22Rv1 (cell line): ENCODE data around the gene TRPM3.
A peak's percentile ranks its signal among the peaks of the same experiment; 100 is the strongest.

Source experiments
- H3K27ac ChIP-seq: fragments of 450-650 bp; 2 replicates; pipeline ENCODE4 v1.5.1; 2017
- CTCF ChIP-seq: fragments of 450-650 bp; IDR thresholded peaks from 2 replicates; pipeline ENCODE4 v1.5.1; 2017; ENCODE audit warnings: mild to moderate bottlenecking
- ZFX ChIP-seq: fragments of 450-650 bp; IDR thresholded peaks from 2 replicates; pipeline ENCODE4 v1.6.1; 2017; ENCODE audit warnings: antibody characterized with exemption, borderline replicate concordance

The TRPM3 gene

GRCh38 chr9:70609542-70610286, 511.7 kb downstream of the TRPM3 start:
- TF ChIP-seq CTCF (no peak), ZFX (no peak)
- H3K27ac ChIP-seq = no peak overlapping the region

DNA sequence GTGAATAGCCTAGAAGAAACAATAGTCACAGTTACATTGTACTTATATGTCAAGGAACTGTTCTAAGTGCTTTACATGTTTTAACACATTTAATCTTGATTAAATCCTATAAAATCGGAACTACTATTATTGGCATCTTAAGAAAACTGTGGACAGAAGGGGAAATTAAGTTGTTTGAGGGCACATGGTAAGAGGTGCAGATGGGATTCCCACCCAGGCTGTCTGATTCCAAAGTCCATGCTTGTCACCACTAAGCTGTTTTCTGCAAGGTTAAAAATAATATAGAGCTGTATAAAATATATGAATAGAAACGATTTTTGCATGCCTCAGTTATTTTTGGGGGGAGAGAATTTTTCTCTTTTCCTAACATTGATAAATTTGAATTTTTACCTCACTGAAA, 512.4 kb downstream of the TRPM3 start:
- no peak for TF ChIP-seq CTCF
- no peak for TF ChIP-seq ZFX
- no peak overlapping the region for H3K27ac ChIP-seq

DNA sequence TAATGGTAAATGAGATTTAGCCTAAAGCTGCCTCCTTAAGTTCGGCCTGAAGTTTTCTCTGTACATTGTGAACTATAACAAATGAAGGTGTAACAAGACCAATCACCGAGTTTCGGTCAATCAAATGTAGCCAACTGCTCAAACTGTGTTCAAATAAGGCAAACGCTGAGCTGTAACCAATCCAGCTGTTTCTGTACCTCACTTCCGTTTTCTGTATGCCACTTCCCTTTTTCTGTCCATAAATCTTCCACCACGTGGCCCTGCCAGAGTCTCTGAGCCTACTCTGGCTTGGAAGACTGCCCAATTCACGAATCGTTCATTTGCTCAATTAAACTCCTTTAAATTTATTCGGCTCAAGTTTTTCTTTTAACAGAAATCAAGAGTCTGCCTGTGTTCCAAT, 513.5 kb downstream of the TRPM3 start:
- H3K27ac ChIP-seq = no peak overlapping the region
- TF ChIP-seq CTCF = no peak
- TF ChIP-seq ZFX = no peak

GRCh38 chr9:70607329-70607728, 514.1 kb downstream of the TRPM3 start:
- H3K27ac ChIP-seq = no peak overlapping the region
- TF ChIP-seq CTCF = no peak
- TF ChIP-seq ZFX = no peak

DNA sequence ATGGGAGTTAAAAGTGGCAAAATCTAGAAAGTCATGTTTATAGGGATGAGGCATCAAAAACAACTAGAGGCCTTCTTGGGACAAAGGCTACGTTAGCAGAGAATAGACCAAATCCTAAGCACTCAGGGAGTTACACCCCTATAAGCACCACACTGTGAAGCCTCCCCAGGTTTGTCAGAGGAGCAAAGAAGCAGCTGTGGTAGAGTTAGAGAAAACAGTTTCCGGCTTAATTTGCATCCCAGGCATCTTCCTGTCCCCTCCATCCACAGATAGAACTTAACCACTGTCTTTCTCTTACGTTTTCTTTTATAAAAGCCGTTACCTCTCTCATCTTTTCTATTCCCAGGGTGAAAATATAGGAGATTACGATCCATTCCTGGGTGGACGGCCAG, 518.4 kb downstream of the TRPM3 start:
- no peak for TF ChIP-seq CTCF
- TF ChIP-seq ZFX = no peak
- no peak overlapping the region for H3K27ac ChIP-seq

DNA sequence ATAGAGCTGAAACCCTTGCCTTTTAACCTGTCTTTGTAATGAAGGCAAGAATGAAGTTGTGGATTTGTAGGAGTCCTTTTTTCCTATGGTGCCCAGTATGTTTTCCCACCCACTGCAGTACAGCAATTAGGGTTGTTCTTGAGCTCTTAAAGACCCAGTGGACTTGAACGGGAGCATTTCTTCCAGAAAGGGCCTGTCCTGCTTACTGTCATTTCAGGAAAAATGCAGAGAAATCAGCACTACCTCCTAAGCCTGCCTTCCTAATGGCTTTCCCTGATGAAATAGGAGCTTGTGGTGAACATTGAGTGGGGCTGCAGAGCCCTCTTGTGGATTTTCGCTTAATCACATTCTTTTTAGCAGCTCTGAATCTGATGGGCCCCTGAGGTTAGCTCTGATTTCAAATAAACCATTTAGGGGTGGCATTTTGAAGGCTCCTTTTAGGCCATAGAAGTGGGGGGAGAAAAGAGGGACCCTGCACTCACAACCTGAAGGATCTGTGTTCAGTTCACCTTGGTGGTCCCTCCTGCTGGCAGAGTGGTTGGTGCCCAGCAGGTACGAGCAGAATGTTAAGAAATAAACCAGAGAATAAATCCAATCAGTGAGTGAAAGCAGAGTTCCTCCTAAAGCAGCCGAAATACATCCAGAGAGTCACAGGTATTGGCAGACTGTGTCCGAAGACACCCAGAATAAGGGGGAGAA, 519.0 kb downstream of the TRPM3 start:
- no peak overlapping the region for H3K27ac ChIP-seq
- no peak for TF ChIP-seq ZFX
- peak; percentile 89 for TF ChIP-seq CTCF
